C4-2B (cell line): Measurements from ENCODE around the gene KLC3.

Source experiments
- ZFX ChIP-seq: fragments of 450-650 bp; IDR thresholded peaks from 2 replicates; pipeline ENCODE4 v1.6.1; 2017
- TF ChIP-seq, protein P1 (sequence below): fragments of 450-650 bp; conservative IDR thresholded peaks from 2 replicates; pipeline ENCODE4 v1.5.1; 2017; ENCODE audit warnings: mild to moderate bottlenecking

DNA sequence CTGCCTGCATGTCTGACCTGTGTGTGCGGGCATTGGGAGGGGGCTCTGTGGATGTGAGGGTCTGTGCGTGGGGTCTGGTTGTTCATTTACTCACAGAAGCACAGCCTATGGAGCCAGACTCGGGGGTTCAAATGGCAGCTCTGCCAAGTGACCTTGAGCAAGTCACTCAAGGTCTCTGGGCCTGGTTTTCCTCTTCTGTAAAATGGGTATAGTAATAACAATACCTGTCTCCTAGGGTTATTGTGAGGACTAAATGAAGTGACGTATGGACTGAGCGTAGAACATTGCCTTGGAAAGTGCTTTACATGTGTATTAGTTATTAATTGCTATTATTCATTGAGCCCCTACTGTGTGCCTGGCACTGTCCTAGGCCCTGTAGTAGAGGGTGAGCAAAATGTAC lies 42.3 kb upstream of the KLC3 start:
- TF ChIP-seq, protein P1, sequence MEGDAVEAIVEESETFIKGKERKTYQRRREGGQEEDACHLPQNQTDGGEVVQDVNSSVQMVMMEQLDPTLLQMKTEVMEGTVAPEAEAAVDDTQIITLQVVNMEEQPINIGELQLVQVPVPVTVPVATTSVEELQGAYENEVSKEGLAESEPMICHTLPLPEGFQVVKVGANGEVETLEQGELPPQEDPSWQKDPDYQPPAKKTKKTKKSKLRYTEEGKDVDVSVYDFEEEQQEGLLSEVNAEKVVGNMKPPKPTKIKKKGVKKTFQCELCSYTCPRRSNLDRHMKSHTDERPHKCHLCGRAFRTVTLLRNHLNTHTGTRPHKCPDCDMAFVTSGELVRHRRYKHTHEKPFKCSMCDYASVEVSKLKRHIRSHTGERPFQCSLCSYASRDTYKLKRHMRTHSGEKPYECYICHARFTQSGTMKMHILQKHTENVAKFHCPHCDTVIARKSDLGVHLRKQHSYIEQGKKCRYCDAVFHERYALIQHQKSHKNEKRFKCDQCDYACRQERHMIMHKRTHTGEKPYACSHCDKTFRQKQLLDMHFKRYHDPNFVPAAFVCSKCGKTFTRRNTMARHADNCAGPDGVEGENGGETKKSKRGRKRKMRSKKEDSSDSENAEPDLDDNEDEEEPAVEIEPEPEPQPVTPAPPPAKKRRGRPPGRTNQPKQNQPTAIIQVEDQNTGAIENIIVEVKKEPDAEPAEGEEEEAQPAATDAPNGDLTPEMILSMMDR, result no peak
- no peak for TF ChIP-seq ZFX
